Measurements from ENCODE around the gene PRMT2.
"Not testable (repeated sequence)": the region's sequence is repeated elsewhere in the genome, so short reads cannot be mapped to it uniquely, and the experiment has no call there.

The PRMT2 gene

DNA sequence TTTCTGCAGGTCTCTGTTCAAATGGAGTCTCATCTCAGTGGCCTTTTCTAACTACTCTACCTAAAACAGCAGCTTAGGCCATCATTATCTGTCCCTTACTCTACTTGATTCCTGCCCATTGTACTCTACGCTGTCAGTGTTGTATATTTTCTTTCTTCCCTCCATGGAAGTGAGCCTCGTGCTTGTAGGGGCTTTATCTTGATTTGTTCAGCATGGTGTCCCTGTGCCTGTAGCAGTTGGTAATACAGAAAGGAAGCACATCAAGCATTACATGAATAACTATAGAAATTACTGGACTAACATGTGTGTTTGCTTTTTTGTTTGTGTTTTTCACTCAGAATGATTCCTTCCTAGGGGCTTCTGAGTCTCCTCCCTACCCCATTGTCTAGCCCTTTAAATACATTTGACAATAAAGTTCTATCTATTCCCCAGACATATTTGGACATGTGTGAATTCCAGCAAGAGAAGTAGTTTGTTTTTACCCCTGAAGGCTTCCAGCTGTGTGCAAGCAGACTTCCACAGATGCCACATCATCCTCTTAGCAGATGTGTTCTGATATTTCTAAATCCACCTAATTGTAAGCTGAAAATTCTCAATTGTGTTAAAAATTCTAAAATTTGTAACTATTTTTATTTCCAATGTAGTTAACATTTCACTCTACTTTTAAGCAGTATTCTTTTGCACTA is 40.3 kb downstream of the PRMT2 start:
- no peak for DNase-seq

GRCh38 chr21:46676542-46676941 is 41.1 kb downstream of the PRMT2 start:
- not testable (repeated sequence) for DNase-seq

DNA sequence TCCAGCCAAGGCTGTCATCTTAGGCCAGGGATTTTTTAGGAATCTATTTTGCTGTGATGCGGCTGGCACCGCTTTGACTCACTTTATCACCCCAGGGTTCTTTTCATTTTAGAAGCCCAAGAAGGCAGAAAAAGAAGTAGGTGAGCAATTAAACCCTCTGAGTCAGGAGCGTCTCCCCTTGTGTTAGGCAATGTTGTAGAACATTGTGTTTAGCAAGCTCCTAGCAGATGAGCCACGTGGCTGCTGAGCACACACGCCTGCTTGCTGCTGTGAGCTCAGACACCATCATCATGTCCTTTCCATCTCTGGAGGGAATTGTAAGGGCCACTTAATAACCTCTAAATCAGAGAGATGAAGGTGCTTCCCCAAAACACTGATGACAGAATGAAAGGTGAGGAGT is 46.1 kb downstream of the PRMT2 start:
- not testable (repeated sequence) for DNase-seq

DNA sequence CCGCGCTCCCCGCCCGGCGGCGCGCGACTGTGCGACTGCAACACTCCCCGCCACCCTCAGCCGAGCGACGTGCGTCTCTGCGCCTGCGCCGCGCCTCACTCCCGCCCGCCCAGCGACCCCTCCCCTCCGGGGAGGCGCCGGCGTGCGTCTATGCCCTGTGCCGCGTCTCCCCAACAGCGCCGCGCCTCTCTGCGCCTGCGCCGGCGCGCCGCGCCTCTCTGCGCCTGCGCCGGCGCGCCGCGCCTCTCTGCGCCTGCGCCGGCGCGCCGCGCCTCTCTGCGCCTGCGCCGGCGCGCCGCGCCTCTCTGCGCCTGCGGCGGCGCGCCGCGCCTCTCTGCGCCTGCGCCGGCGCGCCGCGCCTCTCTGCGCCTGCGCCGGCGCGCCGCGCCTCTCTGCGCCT is 63.2 kb downstream of the PRMT2 start:
- DNase-seq: not testable (repeated sequence)

GRCh38 chr21:46699104-46699503 is 63.6 kb downstream of the PRMT2 start:
- not testable (repeated sequence) for DNase-seq
